Retinal pigment epithelial cell (primary cell): ENCODE results near the gene ZNF780A.

Experiments
- DNase-seq: peaks from one replicate; pipeline ENCODE4 v3.0.0-alpha.2; 2010; ENCODE audit warnings: low read depth
- H3K4me3 ChIP-seq: 2 replicates; pipeline ENCODE4 v1.5.1; 2011; ENCODE audit warnings: mild to moderate bottlenecking, low read length, control low read depth, moderate library complexity
- TF ChIP-seq, protein P1 (sequence below): conservative IDR thresholded peaks from 2 replicates; pipeline ENCODE4 v1.5.1; 2011; ENCODE audit warnings: low read depth, low read length, control low read depth, inconsistent platforms

The ZNF780A gene

DNA sequence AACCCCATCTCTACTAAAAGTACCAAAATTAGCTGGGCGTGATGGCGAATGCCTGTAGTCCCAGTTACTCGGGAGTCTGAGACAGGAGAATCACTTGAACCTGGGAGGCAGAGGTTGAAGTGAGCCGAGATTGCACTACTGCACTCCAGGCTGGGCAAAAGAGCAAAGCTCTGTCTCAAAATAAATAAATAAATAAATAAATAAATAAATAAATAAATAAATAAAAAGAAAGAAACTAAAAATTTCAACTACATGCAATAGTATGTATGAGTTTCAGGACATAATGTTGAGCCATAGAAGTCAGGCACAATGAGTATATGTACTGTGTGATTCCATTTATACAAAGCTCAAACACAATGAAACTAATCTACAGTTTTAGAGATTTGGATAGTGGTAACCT is 12.9 kb upstream of the ZNF780A start:
- no peak for DNase-seq
- TF ChIP-seq, protein P1, sequence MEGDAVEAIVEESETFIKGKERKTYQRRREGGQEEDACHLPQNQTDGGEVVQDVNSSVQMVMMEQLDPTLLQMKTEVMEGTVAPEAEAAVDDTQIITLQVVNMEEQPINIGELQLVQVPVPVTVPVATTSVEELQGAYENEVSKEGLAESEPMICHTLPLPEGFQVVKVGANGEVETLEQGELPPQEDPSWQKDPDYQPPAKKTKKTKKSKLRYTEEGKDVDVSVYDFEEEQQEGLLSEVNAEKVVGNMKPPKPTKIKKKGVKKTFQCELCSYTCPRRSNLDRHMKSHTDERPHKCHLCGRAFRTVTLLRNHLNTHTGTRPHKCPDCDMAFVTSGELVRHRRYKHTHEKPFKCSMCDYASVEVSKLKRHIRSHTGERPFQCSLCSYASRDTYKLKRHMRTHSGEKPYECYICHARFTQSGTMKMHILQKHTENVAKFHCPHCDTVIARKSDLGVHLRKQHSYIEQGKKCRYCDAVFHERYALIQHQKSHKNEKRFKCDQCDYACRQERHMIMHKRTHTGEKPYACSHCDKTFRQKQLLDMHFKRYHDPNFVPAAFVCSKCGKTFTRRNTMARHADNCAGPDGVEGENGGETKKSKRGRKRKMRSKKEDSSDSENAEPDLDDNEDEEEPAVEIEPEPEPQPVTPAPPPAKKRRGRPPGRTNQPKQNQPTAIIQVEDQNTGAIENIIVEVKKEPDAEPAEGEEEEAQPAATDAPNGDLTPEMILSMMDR: no peak
- H3K4me3 ChIP-seq: no peak overlapping the region

DNA sequence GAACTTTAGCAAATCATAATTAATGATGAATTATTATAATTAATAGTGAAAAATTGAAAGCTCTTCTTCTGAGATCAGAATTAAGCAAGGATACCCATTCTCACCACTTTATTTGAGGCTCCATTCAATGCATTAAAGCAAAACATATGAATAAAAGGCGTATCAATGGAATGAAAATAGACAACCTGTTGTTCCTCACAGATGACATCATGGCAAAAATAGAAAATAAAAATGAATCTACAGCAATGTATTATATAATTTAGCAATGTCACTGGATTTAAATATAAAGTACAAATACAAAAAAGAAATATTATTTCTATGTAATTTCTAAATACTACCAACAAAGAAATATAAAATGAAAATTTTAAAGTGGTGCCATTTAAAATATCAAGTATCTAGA is 11.1 kb upstream of the ZNF780A start:
- TF ChIP-seq, protein P1: no peak
- no peak for DNase-seq
- no peak overlapping the region for H3K4me3 ChIP-seq

DNA sequence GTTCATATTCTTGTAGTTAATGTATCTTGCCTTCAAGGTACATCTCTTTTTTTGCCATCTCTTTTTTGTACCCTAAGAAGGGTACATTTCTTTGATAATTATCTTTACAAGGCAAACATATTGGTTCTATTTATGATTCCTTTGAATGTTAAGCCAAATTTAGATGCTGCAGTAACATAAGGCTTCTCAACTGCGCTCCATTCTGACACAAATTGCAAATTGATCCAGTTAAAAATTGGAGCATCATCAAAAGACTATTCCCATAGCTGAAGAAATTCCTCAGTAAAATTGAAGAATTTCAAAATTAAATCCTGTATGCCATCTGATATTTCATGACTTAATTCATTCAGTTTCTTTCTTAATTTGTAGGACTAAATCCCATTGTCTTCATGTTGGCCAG is 2.7 kb upstream of the ZNF780A start:
- DNase-seq: no peak
- TF ChIP-seq, protein P1: no peak
- H3K4me3 ChIP-seq: no peak overlapping the region

DNA sequence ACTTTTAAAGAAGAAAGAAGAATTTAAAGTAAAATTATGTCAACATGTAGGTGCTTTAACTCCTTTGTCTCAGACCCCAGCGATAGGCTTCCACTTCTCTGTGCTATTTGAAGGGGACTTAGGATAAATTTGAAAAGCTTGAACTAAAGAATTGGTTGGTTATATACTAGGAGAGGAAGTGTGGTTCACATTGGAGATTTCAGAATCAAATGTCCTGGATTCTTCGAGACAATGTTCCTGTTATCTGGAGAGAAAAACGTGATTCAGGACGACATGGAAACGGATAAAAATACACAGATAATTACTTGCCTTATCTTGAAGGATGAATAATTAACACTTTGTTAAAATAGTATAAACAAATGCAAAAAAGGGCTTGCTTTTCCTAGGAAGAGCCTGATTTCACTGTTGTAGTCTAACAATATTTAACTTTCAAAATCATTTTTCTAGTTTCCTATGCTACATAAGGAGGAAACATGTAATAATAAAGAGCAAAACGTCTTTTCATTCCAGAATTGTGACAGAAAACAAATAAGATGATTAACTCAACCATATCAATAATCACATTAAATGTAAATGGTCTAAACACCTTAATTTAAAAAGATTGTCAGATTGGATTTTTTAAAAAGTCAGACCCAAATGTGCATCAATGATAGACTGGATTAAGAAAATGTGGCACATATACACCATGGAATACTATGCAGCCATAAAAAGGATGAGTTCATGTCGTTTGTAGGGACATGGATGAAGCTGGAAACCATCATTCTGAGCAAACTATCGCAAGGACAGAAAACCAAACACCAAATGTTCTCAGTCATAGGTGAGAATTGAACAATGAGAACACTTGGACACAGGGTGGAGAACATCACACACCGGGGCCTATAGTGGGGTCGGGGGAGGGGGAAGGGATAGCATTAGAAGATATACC is 724 bp upstream of the ZNF780A start:
- TF ChIP-seq, protein P1: no peak
- peak overlapping the region; percentile 80 for H3K4me3 ChIP-seq
- no peak for DNase-seq

DNA sequence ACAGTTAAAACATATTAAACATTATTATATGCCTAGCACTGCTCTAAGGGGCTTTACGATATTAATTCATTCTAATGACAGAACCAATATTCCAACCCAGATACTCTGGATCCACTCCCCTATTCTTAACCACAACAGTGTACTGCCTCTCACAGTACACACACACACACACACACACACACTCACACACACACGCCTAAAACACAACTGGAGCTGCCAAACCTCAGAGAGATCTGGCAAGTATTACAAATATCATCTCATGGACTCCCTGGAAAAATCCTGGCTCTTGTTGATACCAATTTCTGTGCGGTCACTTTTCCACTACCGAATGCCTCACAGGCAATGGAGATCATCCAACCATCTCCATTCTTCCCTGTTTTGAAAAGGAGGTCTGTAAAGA is 1.3 kb downstream of the ZNF780A start:
- DNase-seq: no peak
- TF ChIP-seq, protein P1: no peak
- H3K4me3 ChIP-seq: peak overlapping the region; percentile 80

DNA sequence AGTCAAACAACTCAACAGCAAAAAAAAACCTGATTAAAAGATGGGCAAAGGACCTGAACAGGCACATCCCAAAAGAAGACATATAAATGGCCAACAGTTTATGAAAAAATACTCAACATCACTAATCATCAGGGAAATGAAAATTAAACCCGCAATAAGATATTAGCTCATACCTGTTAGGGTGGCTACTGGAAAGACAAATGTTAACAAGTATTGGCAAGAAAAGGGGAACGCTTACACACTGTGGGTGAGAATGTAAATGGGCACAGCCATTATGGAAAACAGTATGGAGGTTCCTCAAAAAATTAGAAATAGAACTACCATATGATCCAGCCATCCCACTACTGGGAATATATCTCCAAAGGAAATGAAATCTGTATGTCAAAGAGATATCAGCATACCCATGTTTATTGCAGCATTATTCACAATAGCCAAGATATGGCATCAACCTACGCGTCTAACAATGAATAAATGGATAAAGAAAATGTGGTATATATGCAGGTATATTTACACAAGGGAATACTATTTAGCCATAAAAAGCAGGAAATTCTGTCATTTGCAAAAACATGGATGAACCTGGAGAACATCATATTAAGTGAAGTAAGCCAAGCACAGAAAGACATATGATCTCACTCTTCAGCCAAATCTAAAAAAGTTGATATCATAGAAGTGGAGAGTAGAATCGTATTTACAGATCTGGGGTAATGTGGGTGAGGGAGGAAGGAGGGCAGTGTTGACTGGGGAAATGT is 2.3 kb downstream of the ZNF780A start:
- no peak overlapping the region for H3K4me3 ChIP-seq
- DNase-seq: no peak
- TF ChIP-seq, protein P1: no peak

DNA sequence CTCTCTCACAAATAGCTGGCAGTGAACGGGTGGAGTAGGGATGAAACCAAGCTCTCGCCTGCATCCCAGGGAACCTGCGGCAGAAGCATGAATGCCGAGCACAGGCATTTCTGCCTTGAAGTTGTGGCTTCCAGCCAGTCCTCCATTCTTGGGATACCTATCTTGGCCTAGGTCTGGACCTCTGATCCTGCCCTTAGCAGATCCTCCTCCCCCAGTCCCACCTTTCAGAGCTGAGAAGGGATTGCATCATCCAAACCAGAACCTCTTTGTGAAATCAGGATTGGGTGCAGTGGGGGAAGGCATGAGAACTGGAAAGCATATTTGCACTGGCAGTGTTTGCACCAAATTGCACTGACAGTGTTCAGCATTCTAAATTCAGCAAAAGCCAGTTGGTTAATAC is 5.8 kb downstream of the ZNF780A start:
- DNase-seq: no peak
- TF ChIP-seq, protein P1: no peak
- no peak overlapping the region for H3K4me3 ChIP-seq
